Thymus (tissue), 14 donors: ENCODE data around the gene TTC16. TPM values are rescaled to one million over a fixed set of nuclear protein-coding genes. Genes with fewer than 3 reads are reported as not detected.

Experiments used
- DNase-seq, 9 donors: peaks; one replicate each; pipeline ENCODE4 v3.0.0-alpha.2; 2013; ENCODE audit warnings: low spot score in 9 of 9, low read depth in 6 of 9, missing footprints in 1 of 9
- H3K27ac ChIP-seq, 2 donors: one replicate each; pipeline ENCODE4 v1.5.1; 2013; ENCODE audit warnings: control low read depth in 1 of 2, low read depth in 1 of 2, low read length in 1 of 2, mild to moderate bottlenecking in 1 of 2, moderate library complexity in 1 of 2
- H3K27me3 ChIP-seq, 2 donors: one replicate each; pipeline ENCODE4 v1.5.1; 2013; ENCODE audit warnings: low read length in 1 of 2; ENCODE audit not compliant: control insufficient read depth in 2 of 2, insufficient read depth in 1 of 2
- H3K36me3 ChIP-seq, 2 donors: one replicate each; pipeline ENCODE4 v1.5.1; 2013; ENCODE audit warnings: low read length in 1 of 2, mild to moderate bottlenecking in 1 of 2, moderate library complexity in 1 of 2; ENCODE audit not compliant: control insufficient read depth in 2 of 2, insufficient read depth in 2 of 2
- H3K4me1 ChIP-seq, 2 donors: one replicate each; pipeline ENCODE4 v1.5.1; 2013; ENCODE audit warnings: low read length in 2 of 2; ENCODE audit not compliant: control insufficient read depth in 2 of 2, insufficient read depth in 2 of 2
- H3K4me3 ChIP-seq, 2 donors: one replicate each; pipeline ENCODE4 v1.5.1; 2013; ENCODE audit warnings: low read length in 2 of 2, control low read depth in 1 of 2, mild to moderate bottlenecking in 1 of 2
- H3K9me3 ChIP-seq, 2 donors: one replicate each; pipeline ENCODE4 v1.5.1; 2013; ENCODE audit warnings: low read length in 1 of 2, mild to moderate bottlenecking in 1 of 2; ENCODE audit not compliant: control insufficient read depth in 2 of 2, insufficient read depth in 1 of 2
- WGBS: extraction: QIAGEN DNeasy Blood & Tissue Kit; methylation state at CpG from one replicate; pipeline ENCODE4 v1.1.7; 2013; 5-methylcytosine and 5-hydroxymethylcytosine counted together
- long read RNA-seq, 10 donors: transcript quantifications; one replicate each; lab custom pipeline, GENCODE V29; 2026
- polyA plus RNA-seq: library from polyadenylated mRNA; stranded (reverse); fragments of 200-250 nt; gene quantifications from one replicate; pipeline ENCODE4 v1.2.3, GENCODE V29; 2013
- total RNA-seq: library from RNA; stranded (reverse); fragments of 120-200 nt; gene quantifications from one replicate; pipeline ENCODE4 v1.2.4, GENCODE V29; 2013
- donor health status: healthy.

Gene TTC16
- 0.09 TPM for total RNA-seq
- polyA plus RNA-seq: 0.18 TPM
- long read RNA-seq, donor 1: 0 reads
- long read RNA-seq, donor 2: 0 reads
- long read RNA-seq, donor 3: 0 reads
- long read RNA-seq, donor 4: 0 reads
- long read RNA-seq, donor 5: 0 reads
- long read RNA-seq, donor 6: 0 reads
- long read RNA-seq, donor 7: 0 reads
- long read RNA-seq, donor 8: 0 reads
- long read RNA-seq, donor 9: 0 reads
- long read RNA-seq, donor 10: 0 reads

GRCh38 chr9:127715470-127716337 is at the start of gene TTC16, which contains the start of gene PTRH1:
Gene TTC16 (plus strand): TSS chr9:127716079. CDS start chr9:127716146, 67 bp downstream.
Gene PTRH1 (minus strand): TSS chr9:127715663. CDS start chr9:127715639, 24 bp downstream.
- Histone ChIP-seq H3K9me3 (peaks cover 0 to 13% of the 10 kb centered on the region in 2 donors), H3K4me1 (peaks cover 15 to 34% of the 10 kb centered on the region in 2 donors), H3K27me3 (peaks cover 0 to 12% of the 10 kb centered on the region in 2 donors), H3K36me3 (no peaks in the 10 kb centered on the region), H3K4me3 (peak within 1 kb of the TSS; percentile 69 to 94), H3K27ac (peak within 1 kb of the TSS; percentile 67 to 68)
- WGBS: 9% methylated on average over 65 of the region's 65 CpGs
- DNase-seq: peak; percentile 86 to 97 (median 94)

GRCh38 chr9:127667127-127667844 is 48.6 kb upstream of the TTC16 start:
- no peak overlapping the region for H3K27ac ChIP-seq
- no peaks in the 10 kb centered on the region for H3K4me1 ChIP-seq
- H3K4me3 ChIP-seq: no peak overlapping the region
- DNase-seq: no peak
- WGBS: 94% methylated on average over 3 of the region's 3 CpGs
- H3K27me3 ChIP-seq: no peaks in the 10 kb centered on the region
- H3K36me3 ChIP-seq: no peaks in the 10 kb centered on the region
- no peaks in the 10 kb centered on the region for H3K9me3 ChIP-seq

- 96% methylated on average over 18 of the region's 18 CpGs for WGBS
- Histone ChIP-seq H3K4me1 (no peaks in the 10 kb centered on the region), H3K4me3 (no peak overlapping the region), H3K27ac (no peak overlapping the region), H3K9me3 (no peaks in the 10 kb centered on the region), H3K27me3 (no peaks in the 10 kb centered on the region), H3K36me3 (peaks cover 0 to 1% of the 10 kb centered on the region in 2 donors)
- DNase-seq: no peak
Measured at GRCh38 chr9:127667906-127668305, 48.0 kb upstream of the TTC16 start.

- DNase-seq: no peak
- Histone ChIP-seq H3K4me3 (no peak overlapping the region), H3K4me1 (no peaks in the 10 kb centered on the region), H3K27me3 (no peaks in the 10 kb centered on the region), H3K27ac (no peak overlapping the region), H3K9me3 (no peaks in the 10 kb centered on the region), H3K36me3 (peaks cover 0 to 3% of the 10 kb centered on the region in 2 donors)
- WGBS: 95% methylated on average over 7 of the region's 7 CpGs
Measured at GRCh38 chr9:127673234-127673633, 42.6 kb upstream of the TTC16 start.

GRCh38 chr9:127676638-127677037 is 39.2 kb upstream of the TTC16 start:
- Histone ChIP-seq H3K4me1 (no peaks in the 10 kb centered on the region), H3K27ac (no peak overlapping the region), H3K36me3 (peaks cover 0 to 5% of the 10 kb centered on the region in 2 donors), H3K4me3 (no peak overlapping the region), H3K27me3 (no peaks in the 10 kb centered on the region), H3K9me3 (no peaks in the 10 kb centered on the region)
- WGBS: 94% methylated on average over 12 of the region's 12 CpGs
- no peak for DNase-seq

GRCh38 chr9:127679506-127679905 is 36.4 kb upstream of the TTC16 start:
- WGBS: 96% methylated on average over 2 of the region's 2 CpGs
- Histone ChIP-seq H3K9me3 (no peaks in the 10 kb centered on the region), H3K4me3 (no peak overlapping the region), H3K27ac (no peak overlapping the region), H3K36me3 (peaks cover 0 to 2% of the 10 kb centered on the region in 2 donors), H3K27me3 (no peaks in the 10 kb centered on the region), H3K4me1 (no peaks in the 10 kb centered on the region)
- DNase-seq: no peak

- no peak overlapping the region for H3K27ac ChIP-seq
- H3K9me3 ChIP-seq: no peaks in the 10 kb centered on the region
- H3K4me3 ChIP-seq: no peak overlapping the region
- H3K36me3 ChIP-seq: peaks cover 0 to 2% of the 10 kb centered on the region in 2 donors
- no peaks in the 10 kb centered on the region for H3K4me1 ChIP-seq
- 96% methylated on average over 11 of the region's 11 CpGs for WGBS
- no peaks in the 10 kb centered on the region for H3K27me3 ChIP-seq
- DNase-seq: no peak
Measured at GRCh38 chr9:127680226-127680625, 35.7 kb upstream of the TTC16 start.

- DNase-seq: no peak
- Histone ChIP-seq H3K9me3 (no peaks in the 10 kb centered on the region), H3K4me3 (no peak overlapping the region), H3K27me3 (no peaks in the 10 kb centered on the region), H3K36me3 (peaks cover 0 to 2% of the 10 kb centered on the region in 2 donors), H3K4me1 (no peaks in the 10 kb centered on the region), H3K27ac (no peak overlapping the region)
- 86% methylated on average over 9 of the region's 9 CpGs for WGBS
Measured at GRCh38 chr9:127680846-127681245, 35.0 kb upstream of the TTC16 start.
